SU-DHL-6 (cell line): ENCODE results near the gene BCAS3.

Experiments used
- H2AFZ ChIP-seq: fragments of 200-600 bp; sonication (generic); 2 replicates; pipeline ENCODE4 v1.6.1; 2014; ENCODE audit warnings: low read depth, mild to moderate bottlenecking, moderate library complexity, mixed read lengths, antibody characterized with exemption, low read length; ENCODE audit not compliant: severe bottlenecking
- H3F3A ChIP-seq: fragments of 200-600 bp; shearing (Covaris generic); 2 replicates; pipeline ENCODE4 v1.6.0; 2016; ENCODE audit warnings: antibody characterized with exemption, mild to moderate bottlenecking; ENCODE audit not compliant: insufficient read depth
- H3K27ac ChIP-seq: fragments of 200-600 bp; sonication (generic); 2 replicates; pipeline ENCODE4 v1.5.1; 2016; ENCODE audit warnings: low read depth, mild to moderate bottlenecking, low read length, moderate library complexity, mixed read lengths
- H3K27me3 ChIP-seq: fragments of 200-600 bp; sonication (generic), shearing (Covaris generic); 2 replicates; pipeline ENCODE4 v1.6.0; 2014; ENCODE audit warnings: mild to moderate bottlenecking, low read length
- H3K36me3 ChIP-seq: fragments of 200-600 bp; sonication (generic); 2 replicates; pipeline ENCODE4 v1.6.1; 2014; ENCODE audit warnings: mild to moderate bottlenecking, low read length, mixed read lengths
- H3K4me2 ChIP-seq: fragments of 300-600, 200-600 bp; shearing (Covaris generic), sonication (generic); 2 replicates; pipeline ENCODE4 v1.6.0; 2014; ENCODE audit warnings: low read length, low read depth, mild to moderate bottlenecking; ENCODE audit not compliant: poor library complexity, severe bottlenecking
- H3K4me3 ChIP-seq: fragments of 200-600 bp; sonication (generic); 2 replicates; pipeline ENCODE4 v1.5.1; 2014; ENCODE audit warnings: antibody characterized with exemption, low read length, mild to moderate bottlenecking, mixed read lengths; ENCODE audit not compliant: insufficient read depth, poor library complexity, severe bottlenecking
- H3K79me2 ChIP-seq: fragments of 200-600 bp; sonication (generic); 2 replicates; pipeline ENCODE4 v1.6.1; 2014; ENCODE audit warnings: mild to moderate bottlenecking, low read length, moderate library complexity; ENCODE audit not compliant: insufficient read depth
- H3K9ac ChIP-seq: fragments of 200-600 bp; sonication (generic); 2 replicates; pipeline ENCODE4 v1.7.0; 2014; ENCODE audit warnings: mild to moderate bottlenecking, low read length
- H3K9me2 ChIP-seq: fragments of 200-600 bp; sonication (generic); replicated peaks from 2 replicates; pipeline ENCODE4 v1.6.1; 2014; ENCODE audit warnings: low read length; ENCODE audit not compliant: insufficient read depth
- H3K9me3 ChIP-seq: fragments of 200-600 bp; sonication (generic); 2 replicates; pipeline ENCODE4 v1.6.1; 2014; ENCODE audit warnings: low read length, mixed read lengths; ENCODE audit not compliant: insufficient read depth
- H4K20me1 ChIP-seq: fragments of 200-600 bp; sonication (generic); 2 replicates; pipeline ENCODE4 v1.6.1; 2014; ENCODE audit warnings: low read depth, mild to moderate bottlenecking, antibody characterized with exemption, low read length, moderate library complexity, mixed read lengths
- CTCF ChIP-seq: fragments of 200-600 bp; sonication (generic); IDR thresholded peaks from one replicate; pipeline ENCODE4 v1.5.1; 2017; ENCODE audit warnings: antibody characterized with exemption, mild to moderate bottlenecking, low read length, moderate library complexity; ENCODE audit not compliant: insufficient read depth, poor library complexity, severe bottlenecking
- EZH2phosphoT487 ChIP-seq: fragments of 200-600 bp; sonication (generic), shearing (Covaris generic); conservative IDR thresholded peaks from 2 replicates; pipeline ENCODE4 v1.6.1; 2018; ENCODE audit warnings: mild to moderate bottlenecking, antibody characterized with exemption, low read length, moderate library complexity, mixed read lengths

BCAS3 gene

GRCh38 chr17:61196302-61196704 is 518.7 kb downstream of the BCAS3 start:
- H4K20me1 ChIP-seq, result no peaks in the 10 kb centered on the region
- H3K9me3 ChIP-seq, result no peaks in the 10 kb centered on the region; the same call in 1 of the 2 replicates
- no peak overlapping the region for H2AFZ ChIP-seq
- H3K36me3 ChIP-seq, result no peaks in the 10 kb centered on the region
- no peak overlapping the region for H3K4me3 ChIP-seq
- no peak for TF ChIP-seq EZH2phosphoT487
- no peak for TF ChIP-seq CTCF
- H3K27ac ChIP-seq, result no peak overlapping the region
- H3K79me2 ChIP-seq, result no peaks in the 10 kb centered on the region
- no peaks in the 10 kb centered on the region for H3F3A ChIP-seq
- H3K27me3 ChIP-seq, result no peaks in the 10 kb centered on the region
- H3K9ac ChIP-seq, result no peak overlapping the region
- no peak overlapping the region for H3K4me2 ChIP-seq
- H3K9me2 ChIP-seq, result no peaks in the 10 kb centered on the region

GRCh38 chr17:61196799-61197198 is 519.1 kb downstream of the BCAS3 start:
- Histone ChIP-seq H3F3A (no peaks in the 10 kb centered on the region), H3K4me2 (no peak overlapping the region), H3K9me3 (no peaks in the 10 kb centered on the region; the same call in 1 of the 2 replicates), H3K4me3 (no peak overlapping the region), H3K79me2 (no peaks in the 10 kb centered on the region), H4K20me1 (no peaks in the 10 kb centered on the region), H3K27ac (no peak overlapping the region), H3K36me3 (no peaks in the 10 kb centered on the region), H3K9ac (no peak overlapping the region), H3K27me3 (no peaks in the 10 kb centered on the region), H2AFZ (no peak overlapping the region), H3K9me2 (no peaks in the 10 kb centered on the region)
- TF ChIP-seq EZH2phosphoT487, result no peak
- TF ChIP-seq CTCF, result no peak

GRCh38 chr17:61199431-61200338 is 522.0 kb downstream of the BCAS3 start:
- Histone ChIP-seq H3K4me2 (no peak overlapping the region), H3K27me3 (no peaks in the 10 kb centered on the region)

More at GRCh38 chr17:61199431-61200338, 522.0 kb downstream of the BCAS3 start:
- Histone ChIP-seq H3K9me3 (no peaks in the 10 kb centered on the region), H3K9ac (no peak overlapping the region), H3K79me2 (no peaks in the 10 kb centered on the region), H2AFZ (no peak overlapping the region), H3K4me3 (no peak overlapping the region), H3K36me3 (no peaks in the 10 kb centered on the region), H3K9me2 (no peaks in the 10 kb centered on the region), H3F3A (no peaks in the 10 kb centered on the region), H3K27ac (no peak overlapping the region), H4K20me1 (no peaks in the 10 kb centered on the region)
- TF ChIP-seq CTCF, result no peak
- no peak for TF ChIP-seq EZH2phosphoT487
